ENCODE data around the gene LST1.
"Not testable (repeated sequence)": the region's sequence is repeated elsewhere in the genome, so short reads cannot be mapped to it uniquely, and the experiment has no call there.

The LST1 gene

DNA sequence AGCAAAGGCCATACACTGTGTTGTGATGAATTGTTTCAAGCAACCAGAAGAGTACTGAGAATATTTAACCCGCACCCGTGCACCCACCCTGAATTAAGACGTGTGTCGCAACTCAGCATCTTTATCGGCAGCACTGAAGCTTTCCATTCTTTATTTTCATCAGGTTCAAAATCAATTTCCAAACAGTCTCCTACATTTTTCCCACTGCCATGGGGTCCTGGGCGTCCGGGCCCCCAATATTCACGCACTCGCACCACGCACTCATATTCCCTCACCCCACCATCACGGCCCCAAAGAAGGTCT is 5.7 kb upstream of the LST1 start:
- in situ Hi-C loops (cut with MboI; ENCODE audit: low sequenced_read_pairs): no loop called here

DNA sequence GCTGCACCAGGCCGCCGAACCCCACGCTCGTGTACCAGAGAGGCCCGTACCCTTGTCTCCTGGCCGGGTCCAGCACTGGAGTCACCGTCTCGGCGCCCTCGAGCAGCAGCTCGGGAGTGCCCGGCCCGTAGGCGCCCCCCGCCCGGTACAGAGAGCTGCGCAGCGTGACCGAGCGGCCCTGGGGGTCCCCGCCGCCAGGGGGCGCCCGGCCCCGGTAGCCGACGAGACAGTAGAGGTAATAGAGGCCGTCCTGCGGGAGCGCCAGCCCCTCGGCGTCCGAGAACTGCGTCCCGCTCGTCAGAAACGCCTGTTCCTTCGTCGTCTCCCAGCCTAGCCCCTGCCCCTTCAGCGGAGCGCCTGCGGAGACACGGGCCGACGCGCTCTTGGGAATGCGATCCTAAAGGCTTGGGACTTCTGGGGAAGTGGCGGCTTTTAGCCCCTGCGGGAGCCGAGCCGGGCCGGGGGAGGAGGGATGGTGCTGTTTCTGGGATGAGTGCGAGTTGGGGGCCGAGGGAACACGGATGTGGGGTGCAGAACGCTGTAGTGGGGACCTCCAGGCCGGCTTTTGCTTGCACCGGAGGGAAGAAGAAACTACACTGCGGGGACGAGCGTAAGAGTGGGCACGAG is 5.2 kb upstream of the LST1 start:
- in situ Hi-C loops (cut with MboI; ENCODE audit: low sequenced_read_pairs): no loop called here

- in situ Hi-C loops (cut with MboI; ENCODE audit: low sequenced_read_pairs): no loop called here
These were observed 4.4 kb upstream of the LST1 start for GRCh38 chr6:31581434-31582229.

GRCh38 chr6:31582230-31582643 is 3.8 kb upstream of the LST1 start, which contains the start of gene LTB:
LTB (minus strand) TSS chr6:31582424; CDS start chr6:31582417, 7 bp downstream.
- in situ Hi-C loops (cut with MboI; ENCODE audit: low sequenced_read_pairs): no loop called here

DNA sequence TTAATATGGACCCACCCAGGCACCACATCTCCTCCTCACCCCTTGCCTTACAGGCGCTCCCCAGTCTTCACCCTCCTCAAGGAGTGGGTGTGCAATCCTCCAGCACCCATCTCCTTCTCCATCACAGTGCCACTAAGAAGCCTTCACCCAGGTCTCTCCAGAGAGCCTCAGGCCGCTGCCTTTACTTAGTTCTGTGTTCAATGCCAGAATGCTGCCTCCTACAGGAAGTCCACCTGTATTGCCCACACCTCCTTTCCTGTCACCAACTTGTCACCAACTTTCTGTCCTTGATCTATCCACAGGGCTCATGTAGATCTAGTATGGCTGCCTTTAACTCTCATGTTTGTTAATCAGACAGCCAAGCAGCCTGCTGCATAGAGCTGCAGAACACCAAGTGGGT is 586 bp upstream of the LST1 start:
- in situ Hi-C loops (cut with MboI; ENCODE audit: low sequenced_read_pairs): no loop called here

DNA sequence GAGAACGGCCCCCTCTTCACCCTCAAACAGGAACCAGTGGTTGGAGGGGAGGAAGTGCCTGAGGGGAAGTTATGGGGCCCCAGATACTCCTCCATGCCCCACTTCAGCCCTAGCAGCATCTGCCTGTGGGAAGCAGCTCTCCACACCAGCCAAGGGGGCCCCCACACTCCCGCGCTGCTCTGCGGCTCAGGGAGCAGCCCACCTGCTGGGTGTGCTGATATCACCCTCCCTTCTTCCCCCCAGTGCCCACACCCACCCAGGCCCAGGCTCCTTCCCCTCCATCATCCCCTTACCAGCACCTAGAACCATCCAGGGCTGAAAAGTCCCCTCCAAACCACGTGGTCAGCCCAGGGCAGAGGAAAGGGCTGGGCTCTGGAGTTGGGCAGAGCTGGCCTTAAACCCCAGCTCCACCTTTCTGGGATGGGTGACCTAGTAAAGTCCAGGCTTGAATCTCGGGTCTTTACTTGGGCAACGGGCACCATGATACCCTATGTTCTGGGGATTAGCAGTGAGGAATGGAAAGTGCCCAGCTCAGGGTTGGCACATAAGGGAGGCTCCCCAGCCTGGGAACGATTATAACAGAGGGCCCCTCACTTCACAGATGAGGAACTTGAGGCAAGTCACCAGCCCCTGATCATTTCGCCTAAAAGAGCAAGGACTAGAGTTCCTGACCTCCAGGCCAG is 663 bp downstream of the LST1 start:
- in situ Hi-C loops (cut with MboI; ENCODE audit: low sequenced_read_pairs): no loop called here

- in situ Hi-C loops (cut with MboI; ENCODE audit: low sequenced_read_pairs): no loop called here
These were observed 2.0 kb downstream of the LST1 start for GRCh38 chr6:31587791-31588777.

DNA sequence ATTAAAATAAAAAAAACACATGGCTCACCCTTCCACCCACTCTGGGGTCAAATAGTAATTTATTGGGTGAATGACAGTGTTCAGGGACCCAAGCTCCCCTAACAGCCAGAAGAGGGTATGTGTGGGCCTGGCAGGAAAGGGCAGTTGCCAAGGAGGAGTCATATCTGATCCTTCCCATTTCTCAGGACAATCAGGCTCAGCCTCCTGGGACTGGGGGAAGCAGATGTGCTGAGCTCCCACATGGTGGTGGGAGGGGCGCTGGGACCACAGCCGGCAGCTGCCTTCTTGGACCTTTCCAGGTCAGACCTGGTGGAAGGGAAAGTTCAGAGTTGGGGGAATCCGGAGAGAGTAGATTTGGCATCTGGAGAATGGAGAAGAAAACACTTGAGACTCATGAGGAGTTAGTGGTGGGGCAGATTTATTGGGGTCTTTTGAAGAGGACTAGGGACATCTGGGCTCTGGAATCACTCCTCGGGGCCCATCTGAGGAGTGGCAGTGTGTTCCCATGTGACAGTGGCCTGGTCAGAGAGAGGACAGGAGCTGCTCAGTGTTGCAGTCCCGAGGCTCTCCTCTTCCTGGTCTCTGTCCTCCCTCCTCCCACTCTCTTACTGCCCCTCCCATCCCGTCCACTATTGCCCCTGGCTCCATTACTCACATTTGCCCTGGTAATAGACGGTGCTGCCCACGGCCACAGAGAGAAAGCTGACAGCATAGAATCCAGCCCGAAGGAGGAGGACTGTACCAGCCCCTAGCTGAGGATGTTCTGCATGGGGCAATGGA is 3.0 kb downstream of the LST1 start:
- in situ Hi-C loops (cut with MboI; ENCODE audit: low sequenced_read_pairs): no loop called here

DNA sequence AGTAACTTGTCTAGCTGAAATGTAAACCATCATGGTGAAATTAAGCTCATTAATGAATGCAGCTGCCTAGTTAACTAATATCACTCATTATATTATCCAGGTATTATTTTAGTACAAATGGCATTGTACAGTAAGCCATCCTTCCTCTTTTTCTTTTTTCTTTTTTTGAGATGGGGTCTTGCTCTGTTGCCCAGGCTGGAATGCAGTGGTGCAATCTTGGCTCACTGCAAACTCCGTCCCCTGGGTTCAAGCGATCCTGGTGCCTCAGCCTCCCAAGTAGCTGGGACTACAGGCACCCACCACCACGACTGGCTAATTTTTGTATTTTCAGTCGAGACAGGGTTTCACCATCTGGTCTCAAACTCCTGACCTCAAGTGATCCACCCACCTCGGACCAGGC is 4.6 kb downstream of the LST1 start:
- in situ Hi-C loops (cut with MboI; ENCODE audit: low sequenced_read_pairs): not testable (repeated sequence)

DNA sequence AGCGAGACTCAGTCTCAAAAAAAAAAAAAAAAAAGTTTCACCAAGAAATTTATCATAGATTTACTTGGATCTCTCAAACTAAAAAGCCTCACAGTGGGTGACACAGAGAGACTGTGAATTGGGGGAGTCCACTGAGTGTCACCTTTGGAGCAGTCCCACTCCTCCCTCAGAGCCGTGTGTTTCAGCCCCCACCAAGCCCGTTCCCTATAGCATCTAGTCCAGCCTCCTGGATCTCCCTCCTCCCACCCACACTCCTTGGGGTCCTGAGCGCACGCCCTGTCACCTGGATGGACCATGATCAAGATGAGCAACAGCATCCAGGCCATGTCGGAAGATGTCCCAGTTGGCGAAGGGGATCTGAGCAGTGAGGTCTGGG is 6.3 kb downstream of the LST1 start:
- in situ Hi-C loops (cut with MboI; ENCODE audit: low sequenced_read_pairs): no loop called here

GRCh38 chr6:31597006-31597405 is 10.9 kb downstream of the LST1 start:
- in situ Hi-C loops (cut with MboI; ENCODE audit: low sequenced_read_pairs): loop anchor here (5.0 kb wide), 1 partner anchor 45 kb away; no protein-coding TSS in a partner anchor

DNA sequence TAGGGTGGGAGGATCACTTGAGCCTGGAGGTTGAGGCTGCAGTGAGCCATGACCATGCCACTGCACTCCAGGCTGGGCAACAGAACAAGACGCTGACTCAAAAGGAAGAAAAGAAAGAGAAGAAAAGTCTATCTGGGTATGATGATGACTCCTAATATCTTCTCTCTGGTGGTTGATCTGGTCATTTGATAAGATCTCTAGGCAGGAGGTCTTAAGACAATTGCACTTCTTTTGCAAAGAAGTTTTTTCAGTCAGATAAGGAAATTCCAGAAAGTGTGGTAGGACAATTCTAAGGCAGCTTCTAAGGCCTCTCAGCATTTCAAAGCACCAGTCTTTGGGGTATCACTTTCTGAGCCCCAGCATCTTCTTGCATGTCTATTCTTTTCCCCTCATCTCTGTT is 21.2 kb downstream of the LST1 start:
- in situ Hi-C loops (cut with MboI; ENCODE audit: low sequenced_read_pairs): no loop called here

DNA sequence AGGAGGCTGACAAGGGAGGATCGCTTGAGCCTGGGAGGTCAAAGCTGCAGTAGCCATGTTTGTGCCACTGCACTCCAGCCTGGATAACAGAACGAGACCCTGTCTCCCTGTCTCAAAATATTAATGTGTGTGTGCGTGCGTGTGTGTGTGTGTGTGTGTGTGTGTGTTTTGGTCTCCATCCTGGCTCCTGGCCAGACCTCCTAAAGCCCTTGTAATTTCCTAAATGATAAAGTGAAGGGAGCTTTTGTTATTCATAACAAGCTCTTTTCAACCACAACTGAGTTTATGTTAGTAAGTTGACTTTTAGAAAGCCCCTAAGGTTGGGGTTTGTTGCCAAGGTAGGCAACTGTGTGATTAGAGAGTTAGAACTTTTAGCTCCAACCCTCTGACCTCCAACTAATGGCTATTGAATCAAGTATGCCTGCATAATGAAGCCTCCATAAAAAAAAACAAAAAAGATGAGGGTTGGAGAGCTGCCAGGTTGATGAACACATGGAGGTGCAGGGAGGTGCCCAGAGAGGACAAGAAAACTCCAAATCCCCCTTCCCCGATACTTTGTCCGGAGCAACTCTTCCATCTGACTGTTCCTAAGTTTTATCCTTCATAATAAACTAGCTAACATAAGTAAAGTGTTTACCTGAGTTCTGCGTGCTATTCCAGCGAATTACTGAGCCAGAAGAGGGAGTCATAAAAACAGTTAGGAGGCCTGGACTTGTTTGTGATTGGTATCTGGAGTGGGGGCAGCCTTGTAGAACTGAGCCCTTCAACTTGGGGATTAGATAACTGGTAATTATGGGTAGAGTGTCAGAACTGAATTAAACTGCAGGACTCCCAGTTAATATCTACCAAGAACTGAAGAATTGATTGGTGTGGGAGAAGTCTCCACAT is 23.7 kb downstream of the LST1 start:
- in situ Hi-C loops (cut with MboI; ENCODE audit: low sequenced_read_pairs): no loop called here

DNA sequence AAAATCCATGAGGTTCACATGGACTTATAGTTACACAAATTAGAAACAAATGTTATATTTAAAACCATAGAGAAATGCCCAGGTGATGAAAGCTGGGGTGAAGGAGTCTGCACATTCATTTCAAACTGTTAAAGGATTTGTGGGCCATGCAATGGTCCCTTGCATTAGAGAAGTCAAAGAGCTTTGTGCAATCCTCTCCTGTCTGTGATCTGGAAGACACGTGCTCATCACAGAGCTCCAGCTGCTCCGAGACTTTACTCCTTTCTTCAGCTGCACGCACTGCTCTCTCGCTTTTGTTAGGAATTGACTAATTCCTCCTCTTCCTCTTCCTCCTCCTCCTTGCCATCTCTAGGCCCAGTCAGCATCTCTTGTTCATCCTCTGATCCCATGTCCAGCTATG is 24.9 kb downstream of the LST1 start:
- in situ Hi-C loops (cut with MboI; ENCODE audit: low sequenced_read_pairs): no loop called here

DNA sequence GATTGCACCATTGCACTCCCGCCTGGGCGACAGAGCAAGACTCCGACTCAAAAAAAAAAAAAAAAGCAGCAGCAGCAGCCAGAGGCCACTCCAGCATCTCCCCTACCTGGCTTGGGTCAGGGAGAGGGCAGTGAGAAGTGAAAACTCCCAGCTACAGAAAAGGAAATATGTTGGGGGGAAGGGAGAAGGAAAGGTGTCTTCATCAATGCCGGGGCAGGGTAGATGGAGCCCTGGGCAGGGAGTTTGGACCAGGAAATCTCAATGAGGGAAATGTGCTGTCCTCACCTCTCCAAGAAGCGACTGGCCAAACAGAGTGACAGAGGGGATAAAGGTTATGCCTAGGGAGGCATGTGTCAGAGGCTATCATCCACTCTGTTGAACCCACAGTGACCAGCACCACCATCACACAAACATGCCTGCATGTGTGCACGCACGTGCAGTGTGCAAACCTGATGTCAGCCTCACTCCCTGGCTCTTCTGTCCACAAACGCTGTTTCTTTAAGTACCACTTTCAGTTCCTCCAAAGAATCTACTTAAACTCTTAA is 28.1 kb downstream of the LST1 start:
- in situ Hi-C loops (cut with MboI; ENCODE audit: low sequenced_read_pairs): no loop called here

DNA sequence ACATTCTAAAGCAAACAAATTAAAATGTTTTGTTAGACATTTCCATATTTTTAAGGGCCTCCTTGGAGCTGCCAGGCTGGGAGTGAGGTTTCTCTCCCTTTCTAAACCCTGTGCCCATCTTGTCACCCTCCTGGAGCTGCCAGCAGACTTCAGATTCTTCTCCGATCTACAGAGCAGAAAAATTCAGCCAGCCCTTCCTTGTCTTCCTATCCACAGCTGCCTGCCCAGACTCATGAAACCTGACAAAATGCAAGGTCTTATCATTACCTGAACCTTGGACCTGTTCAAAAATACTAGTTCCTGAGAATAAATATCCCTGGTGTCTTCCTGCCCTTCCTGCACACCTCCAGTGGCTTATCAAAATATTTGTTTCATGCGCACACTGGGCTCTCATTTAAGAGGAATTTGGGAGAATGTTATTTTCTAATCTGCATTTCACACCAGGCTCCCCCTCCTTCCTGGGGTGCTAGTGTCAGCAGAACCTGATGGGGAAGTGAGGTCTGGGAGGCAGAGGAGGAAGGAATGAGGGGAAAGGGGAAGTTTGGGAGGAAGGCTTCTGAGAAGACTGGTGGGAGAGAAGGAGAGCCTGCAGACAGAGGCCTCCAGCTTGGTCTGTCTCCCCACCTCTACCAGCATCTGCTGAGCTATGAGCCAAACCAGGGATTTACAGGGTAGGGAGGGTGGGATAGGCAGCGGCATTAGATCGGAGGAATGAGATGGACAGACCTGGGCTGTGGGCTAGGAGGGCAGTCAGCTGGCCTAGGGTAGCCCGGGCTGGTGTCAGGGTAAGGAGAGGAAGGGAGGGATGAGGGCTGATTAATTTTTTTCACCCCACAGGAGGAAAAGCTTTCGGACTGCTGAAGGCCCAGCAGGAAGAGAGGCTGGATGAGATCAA is 28.9 kb downstream of the LST1 start, which contains the start of gene AIF1:
TSS of gene AIF1 (plus strand) at position 551 of the 895 bp plus-strand sequence. CDS start at position 647, 96 bp downstream.
- in situ Hi-C loops (cut with MboI; ENCODE audit: low sequenced_read_pairs): no loop called here

- in situ Hi-C loops (cut with MboI; ENCODE audit: low sequenced_read_pairs): no loop called here
These were observed 29.7 kb downstream of the LST1 start for GRCh38 chr6:31615748-31616147.

GRCh38 chr6:31617010-31617409 is 30.9 kb downstream of the LST1 start:
- in situ Hi-C loops (cut with MboI; ENCODE audit: low sequenced_read_pairs): no loop called here

All from HL-60/S4 (cell line).